ENCODE data around the gene PTPRD.

PTPRD gene

GRCh38 chr9:8877753-8878494 is 1734.9 kb downstream of the PTPRD start:
- no peak for DNase-seq

GRCh38 chr9:8876303-8876702 is 1736.5 kb downstream of the PTPRD start:
- no peak for DNase-seq

DNA sequence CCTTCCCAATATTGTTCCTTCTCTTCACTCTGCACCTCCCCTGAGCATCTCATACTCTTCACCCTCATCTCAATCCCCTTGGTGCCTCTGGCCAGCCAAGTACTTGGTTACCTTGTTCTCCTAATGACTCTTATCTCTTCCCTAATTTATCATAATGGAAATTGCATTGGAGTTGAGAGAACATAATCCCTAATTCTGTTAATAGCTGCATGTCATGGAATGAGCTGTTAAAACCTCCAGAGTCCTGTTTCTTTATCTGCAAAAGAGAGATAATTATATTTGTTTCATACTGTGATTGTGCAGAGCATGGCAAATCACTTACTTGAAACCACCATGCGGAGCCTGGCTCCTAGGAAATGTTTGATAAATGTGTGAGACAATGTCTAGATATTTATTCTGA is 1738.3 kb downstream of the PTPRD start:
- DNase-seq, result no peak

GRCh38 chr9:8872802-8873201 is 1740.0 kb downstream of the PTPRD start:
- DNase-seq, result no peak

GRCh38 chr9:8871796-8872445 is 1740.9 kb downstream of the PTPRD start:
- no peak for DNase-seq

DNA sequence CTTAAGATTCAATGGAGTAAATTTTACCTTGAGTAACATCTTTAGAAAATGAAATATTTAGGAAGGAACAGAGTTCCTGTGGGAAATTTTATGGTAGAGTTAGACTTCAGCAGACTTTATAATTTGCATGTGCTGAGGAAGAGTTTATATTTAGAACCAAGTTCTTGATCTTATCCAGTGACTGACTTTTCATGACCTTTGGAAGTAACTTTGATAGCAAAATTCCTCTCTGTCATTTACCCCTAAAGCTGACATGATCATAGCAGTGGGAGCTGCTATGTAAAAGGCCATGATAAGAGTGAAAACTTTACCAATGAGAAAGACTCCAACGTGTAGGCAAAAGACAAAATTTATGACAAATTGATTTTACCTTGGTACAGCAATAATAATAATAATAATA is 1741.4 kb downstream of the PTPRD start:
- DNase-seq, result no peak

DNA sequence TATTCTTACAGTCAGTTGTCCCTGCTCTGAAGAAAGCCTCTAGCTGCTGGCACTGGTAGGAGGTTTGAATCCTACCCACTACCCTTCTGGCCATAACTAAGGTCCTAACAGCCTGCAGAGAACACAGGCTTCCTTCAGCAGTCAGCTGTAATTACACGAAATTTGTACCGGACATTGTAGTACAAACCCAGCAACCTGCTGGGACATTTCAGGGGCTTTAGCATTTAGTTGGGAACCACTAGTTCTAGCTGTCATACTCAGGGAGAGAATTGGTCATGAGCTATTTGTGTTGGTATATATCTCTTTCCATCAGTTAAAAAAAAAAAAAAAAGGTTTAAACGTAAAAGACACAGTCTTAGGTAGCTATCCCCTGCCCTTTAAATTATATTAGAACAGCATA is 1743.0 kb downstream of the PTPRD start:
- DNase-seq, result no peak

GRCh38 chr9:8868632-8869031 is 1744.2 kb downstream of the PTPRD start:
- no peak for DNase-seq

GRCh38 chr9:8867148-8867547 is 1745.7 kb downstream of the PTPRD start:
- DNase-seq, result no peak

GRCh38 chr9:8864545-8864896 is 1748.3 kb downstream of the PTPRD start:
- DNase-seq, result no peak

GRCh38 chr9:8863886-8864544 is 1748.8 kb downstream of the PTPRD start:
- DNase-seq, result no peak

- peak; percentile 57 for DNase-seq
Measured at GRCh38 chr9:8863069-8863468, 1749.7 kb downstream of the PTPRD start.

DNA sequence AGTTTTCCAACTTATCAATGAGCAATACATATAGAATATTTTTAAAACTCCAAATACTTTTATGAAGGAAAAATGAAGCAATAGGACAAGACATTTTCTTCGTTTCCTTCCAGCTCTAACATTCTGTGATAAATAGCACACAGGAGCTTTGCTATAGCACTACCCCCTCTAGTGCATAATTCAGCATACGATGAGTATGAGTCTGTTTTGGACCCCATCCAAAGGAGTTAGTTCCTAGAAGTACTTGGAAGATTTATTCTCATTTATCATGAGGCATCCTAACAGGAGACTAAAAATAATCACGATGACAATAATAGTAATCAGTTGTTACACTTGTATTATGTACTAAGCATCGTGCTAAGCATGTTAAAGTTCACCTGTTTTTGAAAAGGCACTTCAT is 1751.9 kb downstream of the PTPRD start:
- DNase-seq, result no peak

- no peak for DNase-seq
Measured at GRCh38 chr9:8860086-8860485, 1752.7 kb downstream of the PTPRD start.

GRCh38 chr9:8859416-8859815 is 1753.4 kb downstream of the PTPRD start:
- no peak for DNase-seq

GRCh38 chr9:8858596-8859161 is 1754.1 kb downstream of the PTPRD start:
- DNase-seq, result no peak

DNA sequence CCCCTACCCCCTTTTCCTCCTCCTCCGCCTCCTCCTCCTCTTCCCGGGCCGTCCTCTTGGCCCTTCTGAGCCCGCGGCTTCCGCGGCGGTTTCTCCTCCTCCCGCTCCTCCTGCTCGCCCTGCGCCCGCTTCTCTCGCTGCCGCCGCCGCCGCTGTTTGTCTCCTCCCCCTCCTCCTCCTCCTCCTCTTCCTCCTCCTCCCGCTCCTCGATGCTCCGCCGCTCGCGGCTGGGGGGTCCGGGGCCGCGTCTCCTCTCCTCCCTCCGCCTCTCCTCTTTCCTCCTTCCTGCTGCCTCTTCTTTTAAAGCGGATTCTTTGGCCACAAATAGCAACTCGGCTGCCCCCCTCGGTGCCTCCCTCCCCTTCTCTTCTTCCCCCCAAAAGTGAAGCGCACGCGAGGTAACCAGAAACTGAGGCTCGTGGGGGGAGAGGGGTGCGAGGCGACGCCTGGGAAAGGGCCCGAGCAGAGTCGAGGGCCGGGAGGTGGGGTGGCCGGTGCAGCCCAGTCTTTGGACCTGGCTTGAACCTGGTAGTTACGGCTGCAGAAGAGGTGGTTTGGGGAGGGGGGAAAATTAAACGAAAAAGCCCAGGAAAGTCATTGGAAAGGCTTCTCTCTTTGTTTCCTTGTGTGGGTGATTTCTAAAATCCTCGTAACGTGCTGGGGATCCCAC is 1754.7 kb downstream of the PTPRD start:
- DNase-seq, result no peak

- no peak for DNase-seq
Measured at GRCh38 chr9:8857068-8857925, 1755.5 kb downstream of the PTPRD start.

DNA sequence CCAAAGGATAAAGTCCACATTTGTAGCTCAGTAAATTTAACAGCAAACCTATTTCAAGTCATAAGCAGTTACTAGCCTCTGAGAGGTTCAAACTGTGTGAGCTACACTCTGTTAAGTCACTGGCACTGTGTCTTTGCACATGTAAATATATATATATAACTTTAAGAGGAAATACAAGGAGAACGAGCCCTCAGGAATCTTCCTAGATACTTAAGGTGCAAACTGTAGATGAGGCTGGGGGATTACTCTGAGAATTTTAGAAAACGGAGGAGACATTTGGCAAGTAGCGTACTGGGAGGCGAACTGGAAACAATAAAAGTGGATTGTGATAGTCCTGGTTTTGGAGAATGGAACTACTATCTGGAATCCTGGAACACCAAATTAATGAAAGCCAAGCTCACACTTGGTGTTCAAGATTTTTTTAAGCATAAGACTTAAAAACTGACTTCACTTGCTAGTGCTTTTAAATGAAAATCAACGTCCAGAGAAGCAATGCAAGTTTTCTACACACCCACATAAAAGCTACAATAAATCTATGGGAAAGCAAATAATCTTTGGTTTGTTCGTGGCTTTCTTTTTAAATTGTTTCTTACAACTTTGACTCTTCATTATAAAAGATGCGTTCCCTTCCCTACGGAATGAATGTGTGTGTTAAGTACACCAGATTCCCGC is 1756.3 kb downstream of the PTPRD start:
- DNase-seq, result no peak

DNA sequence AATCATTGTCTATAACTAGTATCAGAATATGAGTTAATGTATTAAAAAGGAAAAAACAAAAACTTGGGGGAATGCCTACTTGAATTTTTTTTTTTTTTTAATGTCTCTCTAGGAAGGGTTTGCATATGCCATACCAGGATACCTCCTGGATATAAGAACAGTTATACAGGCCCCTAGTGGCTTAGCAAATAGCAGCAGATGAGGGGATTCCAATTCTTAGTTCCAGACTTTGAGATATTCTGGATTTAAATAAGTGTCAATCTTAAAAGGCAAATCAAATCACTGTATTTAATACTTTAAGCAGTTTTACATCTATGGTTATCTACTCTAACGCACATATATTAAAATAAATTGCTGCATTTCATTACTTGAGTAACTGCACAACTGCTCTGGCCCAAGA is 1757.8 kb downstream of the PTPRD start:
- DNase-seq, result peak; percentile 26

DNA sequence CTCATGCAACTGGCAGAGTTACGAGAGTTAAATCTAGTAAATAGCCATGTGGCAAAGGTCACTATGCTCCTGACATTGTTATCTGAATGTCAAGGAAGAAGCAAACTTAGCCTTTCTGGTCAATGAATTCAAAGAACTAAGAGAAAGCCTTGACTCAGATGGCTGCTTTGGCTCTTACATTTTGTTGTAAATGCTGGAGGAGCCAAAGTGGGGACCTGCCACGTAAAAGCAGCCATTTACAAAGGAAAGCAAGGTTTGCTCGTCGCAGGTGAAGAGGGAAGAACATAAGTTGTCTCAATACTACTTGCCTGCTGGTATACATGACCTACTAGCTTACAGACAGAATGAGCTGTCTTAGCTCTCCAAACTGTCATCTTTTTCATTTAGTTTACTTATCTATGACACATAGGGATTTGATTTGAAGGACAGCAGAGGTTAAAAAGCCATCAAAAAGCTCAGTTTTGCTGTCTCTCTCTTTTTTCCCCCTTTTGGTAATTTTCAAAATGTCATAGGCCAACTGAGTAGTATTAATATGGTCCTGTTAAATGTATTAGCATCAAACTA is 1760.4 kb downstream of the PTPRD start:
- DNase-seq, result no peak
